Stimulated activated CD4-positive, alpha-beta T cell treated with anti-CD3 and anti-CD28 coated beads, TNF-alpha, amount 100 ng/mL, for 4 hours (primary cell): ENCODE data around the gene PTTG1IP.
A peak's percentile ranks its signal among the peaks of the same experiment; 100 is the strongest.
"Not testable (repeated sequence)": the region's sequence is repeated elsewhere in the genome, so short reads cannot be mapped to it uniquely, and the experiment has no call there.

Experiments used
- DNase-seq, 3 experiments: peaks; one replicate each; pipeline ENCODE4 v3.0.0-alpha.2; 2020; ENCODE audit warnings: low read depth in 3 of 3

PTTG1IP gene

DNA sequence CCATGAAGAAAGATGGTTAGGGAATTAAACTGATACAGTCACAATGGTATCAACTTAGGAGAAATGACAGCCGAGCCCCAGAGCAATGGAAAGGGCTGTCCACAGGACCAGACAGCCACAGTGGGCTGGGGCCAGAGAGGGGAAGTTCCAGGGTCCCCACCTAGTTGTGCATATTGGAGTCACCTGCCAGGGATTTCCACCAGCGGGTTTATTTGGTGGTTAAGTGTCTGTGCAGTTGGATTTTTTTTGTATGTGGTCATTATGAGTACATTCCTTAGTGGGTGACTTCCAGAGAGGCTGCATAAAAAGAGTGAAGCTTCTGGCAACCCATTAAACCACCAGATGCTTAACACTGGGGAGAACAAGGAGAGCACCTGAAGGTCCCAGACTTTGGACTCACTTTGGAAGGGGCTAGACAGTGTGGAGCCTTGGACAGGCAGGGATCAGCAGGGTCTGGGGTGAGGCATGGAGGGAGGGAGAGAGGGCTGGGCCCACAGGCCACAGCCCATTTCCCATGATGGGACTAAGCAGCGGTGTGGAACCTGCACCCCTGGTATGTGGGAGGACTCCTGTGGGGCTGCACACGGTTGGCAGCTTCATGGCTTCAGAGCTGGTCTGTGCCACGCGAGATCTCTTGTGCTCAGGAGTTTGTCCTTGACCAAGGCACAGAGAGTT lies 7.8 kb upstream of the PTTG1IP start:
- DNase-seq = no peak

DNA sequence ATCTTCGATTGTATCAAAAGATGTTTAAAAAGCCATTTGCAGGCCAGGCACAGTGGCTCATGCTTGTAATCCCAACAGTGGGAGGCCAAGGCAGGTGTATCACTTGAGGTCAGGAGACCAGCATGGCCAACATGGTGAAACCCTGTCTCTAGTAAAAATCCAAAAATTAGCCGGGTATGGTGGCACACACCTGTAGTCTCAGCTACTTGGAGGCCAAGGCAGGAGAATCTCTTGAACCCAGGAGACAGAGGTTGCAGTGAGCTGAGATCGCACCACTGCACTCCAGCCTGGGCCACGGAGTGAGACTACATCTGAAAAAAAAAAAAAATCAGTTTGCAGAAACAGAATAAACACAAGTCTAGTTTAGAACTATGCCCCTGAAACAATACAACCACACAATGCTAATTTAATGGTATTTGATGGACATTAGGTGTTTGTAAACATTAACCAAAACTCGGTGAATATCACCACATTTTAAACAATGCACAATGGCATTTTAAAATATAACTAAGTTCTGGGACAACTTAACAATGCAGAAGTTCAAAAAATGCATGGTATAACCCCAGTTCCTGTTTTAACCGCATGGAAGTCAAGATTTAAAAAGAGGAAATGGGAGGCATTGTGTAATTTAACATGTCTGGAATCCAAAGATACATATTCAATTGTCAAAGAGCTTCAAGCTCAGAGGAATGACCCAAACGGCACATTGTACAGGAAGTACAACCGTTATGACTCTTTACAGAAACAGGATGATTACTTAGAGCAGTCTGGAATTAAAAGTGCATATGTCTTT lies 7.1 kb upstream of the PTTG1IP start:
- DNase-seq = no peak

DNA sequence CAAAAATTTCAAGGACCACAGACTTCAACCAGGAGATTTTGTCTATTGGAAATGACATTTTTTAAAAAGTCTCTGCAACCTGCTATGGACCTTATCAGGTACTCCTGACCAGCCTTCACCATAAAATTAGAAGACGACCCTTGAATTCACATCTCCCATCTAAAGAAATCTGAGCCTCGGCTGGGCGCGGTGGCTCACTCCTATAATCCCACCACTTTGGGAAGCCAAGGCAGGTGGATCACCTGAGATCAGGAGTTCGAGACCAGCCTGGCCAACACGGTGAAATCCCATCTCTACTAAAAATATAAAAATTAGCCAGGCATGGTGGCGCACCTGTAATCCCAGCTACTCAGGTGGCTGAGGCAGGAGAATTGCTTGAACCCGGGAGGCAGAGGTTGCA lies 5.7 kb upstream of the PTTG1IP start:
- DNase-seq = not testable (repeated sequence)

DNA sequence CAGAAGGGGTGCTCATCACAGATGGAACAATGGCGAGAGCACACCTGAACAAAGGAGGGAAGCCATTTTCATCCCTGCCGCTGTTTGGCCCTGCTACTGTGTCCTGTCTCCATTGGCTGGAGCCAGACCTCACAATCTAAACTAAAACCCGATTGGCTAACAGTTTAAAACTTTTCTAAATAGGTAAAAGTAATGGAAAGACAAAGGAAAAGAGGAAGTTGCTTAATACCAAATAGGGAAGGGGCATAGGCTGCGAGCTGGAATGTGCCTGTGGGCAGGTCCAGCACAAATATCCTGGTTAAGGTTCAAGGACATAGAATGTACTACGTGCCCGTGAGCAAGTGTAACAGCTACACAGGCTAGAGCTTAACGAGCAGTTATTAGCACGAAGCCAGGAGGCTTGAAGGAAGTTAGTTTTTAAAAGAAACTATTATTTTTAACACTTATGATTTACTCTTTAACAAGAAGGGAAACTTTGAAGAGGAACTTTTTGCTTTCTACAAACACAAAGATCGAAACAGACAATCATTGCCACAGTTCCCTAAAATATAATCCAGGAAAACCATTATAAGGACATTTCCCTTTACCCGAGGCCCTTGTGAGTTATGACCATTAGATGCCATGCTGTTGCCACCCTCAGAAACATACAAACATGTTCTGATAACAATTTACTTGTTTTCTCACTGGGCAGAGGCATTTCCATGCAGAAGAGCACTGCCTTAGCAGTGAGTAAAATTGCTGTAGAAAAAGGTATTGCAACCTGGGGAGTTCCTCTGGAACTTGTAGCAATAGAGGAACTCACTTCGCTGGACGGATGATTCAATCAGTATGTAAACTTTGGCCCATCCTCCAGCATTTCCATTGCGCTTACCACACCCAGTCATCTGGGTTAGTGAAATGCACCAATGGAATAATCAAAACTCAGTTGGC lies 4.8 kb upstream of the PTTG1IP start:
- DNase-seq = no peak

DNA sequence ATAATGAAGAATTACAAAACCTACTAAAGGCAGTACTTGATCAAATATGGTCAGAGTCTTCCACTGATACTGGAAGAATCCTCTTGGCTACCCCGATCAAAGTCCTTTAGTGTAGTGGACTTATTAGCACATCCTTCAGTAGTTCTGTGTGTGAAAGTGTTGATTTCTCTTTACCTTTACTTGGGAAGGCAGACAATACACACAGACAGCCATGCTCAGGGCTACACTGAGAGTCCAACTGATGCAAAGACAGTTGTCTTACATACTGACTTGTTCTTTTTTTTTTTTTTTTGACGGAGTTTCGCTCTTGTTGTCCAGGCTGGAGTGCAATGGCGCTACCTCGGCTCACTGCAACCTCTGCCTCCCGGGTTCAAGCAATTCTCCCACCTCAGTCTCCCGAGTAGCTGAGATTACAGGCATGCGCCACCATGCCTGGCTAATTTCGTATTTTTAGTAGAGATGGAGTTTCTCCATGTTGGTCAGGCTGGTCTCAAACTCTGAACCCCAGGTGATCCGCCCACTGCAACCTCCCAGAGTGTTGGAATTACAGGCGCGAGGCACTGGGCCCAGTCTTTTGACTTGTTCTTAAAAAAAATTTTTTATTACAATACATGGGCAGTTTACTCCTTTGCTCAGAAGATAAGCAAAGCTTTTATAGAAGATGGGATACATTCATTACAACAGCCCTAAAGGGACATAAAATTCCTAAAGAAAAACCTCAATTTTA lies 3.5 kb upstream of the PTTG1IP start:
- no peak for DNase-seq

DNA sequence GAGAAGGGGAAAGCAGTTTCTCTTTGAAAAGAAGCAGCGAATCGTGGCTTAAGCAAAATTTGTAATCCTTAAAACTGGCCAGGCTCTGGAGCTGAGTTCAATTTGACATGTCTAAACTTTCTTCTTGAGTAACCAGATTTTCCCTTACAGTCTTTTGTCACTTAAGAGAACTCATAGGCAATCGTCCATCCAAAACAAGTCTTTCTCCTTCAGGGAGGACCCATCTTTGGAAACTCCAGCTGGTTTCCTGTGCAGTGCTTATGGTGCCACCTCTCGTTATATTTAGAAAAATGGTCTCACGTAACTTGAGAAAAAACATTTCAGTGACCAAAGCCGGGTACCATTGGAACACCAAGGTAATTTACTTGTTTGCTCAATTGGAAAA lies 1.8 kb upstream of the PTTG1IP start:
- no peak for DNase-seq

DNA sequence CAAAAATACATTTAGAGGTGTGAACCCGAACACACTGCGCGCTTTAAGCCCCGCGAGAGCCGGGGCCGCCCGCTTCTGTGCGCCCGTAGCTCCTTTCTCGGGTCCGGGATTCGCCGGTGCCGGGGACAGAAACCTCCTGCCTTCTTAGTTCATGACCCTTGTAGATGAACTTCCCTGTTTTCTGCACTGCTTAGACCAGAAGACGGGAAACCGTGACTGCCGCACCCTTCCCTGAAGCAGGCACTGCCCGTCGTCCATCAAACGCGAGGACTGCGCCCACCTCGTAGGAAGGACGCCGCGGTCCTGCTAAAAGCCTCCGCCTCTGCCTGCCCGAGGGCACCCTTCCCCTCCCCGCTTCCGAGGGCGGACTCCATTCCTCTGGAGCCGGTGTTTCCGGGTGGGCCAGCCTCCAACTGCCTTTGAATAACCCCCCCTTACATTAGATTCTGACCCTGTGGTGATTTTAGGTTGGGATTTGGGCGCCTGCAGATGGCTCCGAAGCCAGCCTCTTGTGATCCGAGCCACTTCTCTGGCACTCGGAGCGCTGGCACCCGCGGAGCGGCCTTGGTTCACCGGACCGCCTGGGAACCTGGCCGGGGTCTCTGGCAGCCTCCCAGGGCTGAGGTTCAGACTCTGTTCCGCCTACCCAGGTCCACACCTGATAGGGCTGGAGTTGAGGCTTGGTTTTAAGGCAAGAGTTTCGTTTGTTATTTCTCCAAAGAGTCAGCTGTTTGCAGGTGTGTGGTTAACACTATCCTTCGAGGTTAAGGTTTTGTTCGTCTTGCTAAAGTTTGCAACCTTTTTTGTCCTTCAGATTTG lies 1.2 kb upstream of the PTTG1IP start:
- DNase-seq = peak in 1 of 3 experiments; percentile 19

DNA sequence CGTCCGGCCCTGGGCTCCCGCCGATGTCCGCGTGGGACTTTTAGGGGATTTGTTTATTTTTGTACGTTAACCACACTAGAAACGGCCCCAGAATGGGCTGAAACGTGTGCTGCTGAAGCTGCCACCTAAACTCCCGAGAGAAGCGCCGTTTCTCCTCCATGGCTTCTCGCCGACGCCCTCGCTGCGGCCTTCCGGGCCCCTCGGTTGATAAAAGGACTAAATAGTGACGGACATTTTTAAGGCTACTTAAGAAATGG lies 678 bp upstream of the PTTG1IP start:
- no peak for DNase-seq

DNA sequence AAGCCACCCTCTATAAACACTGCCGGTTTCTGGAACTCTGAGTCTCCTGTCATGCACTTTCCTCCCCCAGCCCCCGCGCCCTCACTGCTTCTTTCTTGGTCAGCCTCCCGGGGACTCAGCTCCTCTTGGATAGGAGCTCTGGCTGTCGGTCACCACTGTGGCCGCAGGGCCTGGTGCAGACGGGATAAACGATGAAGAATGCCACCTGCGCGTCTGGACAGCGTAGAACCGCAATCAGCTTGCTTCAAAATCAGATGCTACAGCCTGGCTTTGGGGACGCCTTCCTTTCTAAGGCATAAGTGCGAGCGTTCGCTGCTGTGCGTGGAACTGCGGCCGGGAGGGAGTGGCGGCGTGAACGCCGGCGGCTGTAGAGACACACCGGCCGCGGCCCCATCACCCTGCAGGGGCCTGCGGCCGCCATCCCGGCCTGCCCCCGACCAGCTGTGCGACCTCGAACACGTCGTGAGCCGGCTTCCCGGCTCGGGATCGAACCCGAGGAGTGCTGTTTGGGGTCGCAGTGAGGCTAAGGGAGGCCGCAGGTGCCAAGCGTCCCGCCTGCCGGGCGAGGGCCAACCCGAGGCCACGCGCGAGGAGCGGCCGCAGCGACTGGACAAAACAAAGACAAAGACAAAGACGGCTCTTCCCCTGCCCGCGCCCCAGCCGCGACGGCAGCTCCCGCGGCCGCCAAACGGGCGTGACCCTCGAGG lies 688 bp downstream of the PTTG1IP start:
- no peak for DNase-seq

DNA sequence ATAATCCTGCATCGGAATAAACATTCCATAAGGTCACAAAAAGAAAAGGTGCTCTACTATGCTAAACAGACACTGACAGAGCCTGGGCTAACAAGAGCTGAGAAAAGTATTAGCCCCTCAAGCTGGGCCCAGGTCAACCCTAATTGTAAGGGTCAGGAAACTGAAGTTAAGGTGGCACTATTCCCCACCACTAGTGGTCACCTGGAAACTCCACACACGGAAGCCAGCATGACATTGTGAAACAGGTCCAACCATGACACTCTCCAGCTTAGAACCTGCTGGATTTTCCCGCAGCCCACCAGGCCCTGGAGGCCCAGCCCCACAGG lies 1.2 kb downstream of the PTTG1IP start:
- no peak for DNase-seq

DNA sequence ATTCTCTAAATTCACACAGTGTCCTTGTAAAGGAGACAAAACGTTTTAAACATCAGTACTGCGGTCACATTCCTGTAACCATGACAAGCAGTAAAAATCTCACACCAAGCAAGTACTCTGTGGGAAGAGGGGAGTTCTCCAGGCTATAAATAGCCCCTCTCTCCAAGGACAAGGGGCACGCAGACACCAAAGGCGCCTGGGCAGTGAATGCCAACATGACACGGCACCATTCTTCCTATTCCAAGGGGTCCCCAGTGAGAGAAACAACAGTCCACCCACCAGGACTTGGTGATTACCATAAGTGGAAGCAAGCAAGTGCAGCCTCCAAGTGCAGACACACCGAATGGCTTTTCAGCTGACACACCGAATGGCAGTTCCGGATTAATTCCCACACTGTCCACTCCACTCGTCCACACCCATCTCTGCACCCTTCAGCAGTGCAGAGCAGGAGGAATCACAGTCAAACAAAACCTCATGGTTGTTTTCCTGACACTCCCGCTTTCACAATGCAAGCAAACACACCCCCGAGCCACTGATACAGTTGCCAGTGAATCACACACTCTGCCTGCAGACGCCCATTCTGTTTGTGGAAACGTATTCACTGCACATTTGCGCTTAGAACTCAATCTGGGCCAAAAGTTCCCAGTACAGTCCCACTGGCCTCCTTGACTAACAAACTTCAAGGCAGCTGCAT lies 1.8 kb downstream of the PTTG1IP start:
- DNase-seq = no peak

DNA sequence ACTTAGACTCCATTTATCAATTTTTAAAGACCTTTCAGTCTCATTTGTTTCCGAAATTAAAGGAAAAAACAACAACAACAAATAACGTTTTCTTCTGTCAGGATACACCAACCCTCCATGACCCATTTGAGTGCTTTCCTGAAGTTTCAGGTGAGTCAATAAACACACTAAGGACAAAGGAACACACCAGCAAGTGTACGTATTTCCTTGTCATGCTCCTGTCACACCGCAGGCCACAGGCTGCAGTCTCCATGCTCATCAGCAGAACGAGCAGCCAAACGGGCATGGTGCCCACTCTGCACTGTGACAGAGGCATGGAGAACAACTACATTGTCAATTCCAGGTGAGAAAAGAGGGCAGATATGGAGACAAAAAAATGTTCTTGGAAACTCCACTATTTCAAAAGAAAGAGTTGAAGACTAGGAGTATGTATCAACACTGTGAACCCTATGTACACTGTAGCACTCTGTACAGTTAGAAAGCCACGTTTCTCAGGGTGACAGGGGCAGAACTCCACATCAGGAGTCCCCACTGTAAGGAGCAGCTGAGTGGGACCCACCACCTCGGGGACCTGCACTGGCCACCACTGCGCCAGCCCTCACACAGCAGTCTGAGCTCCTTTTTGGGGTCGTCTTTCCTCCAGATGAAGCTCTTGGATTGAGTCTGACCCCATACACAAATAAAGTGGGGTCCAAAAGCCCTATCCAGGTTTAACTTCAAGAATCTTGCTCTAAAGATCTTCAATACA lies 2.6 kb downstream of the PTTG1IP start:
- no peak for DNase-seq

DNA sequence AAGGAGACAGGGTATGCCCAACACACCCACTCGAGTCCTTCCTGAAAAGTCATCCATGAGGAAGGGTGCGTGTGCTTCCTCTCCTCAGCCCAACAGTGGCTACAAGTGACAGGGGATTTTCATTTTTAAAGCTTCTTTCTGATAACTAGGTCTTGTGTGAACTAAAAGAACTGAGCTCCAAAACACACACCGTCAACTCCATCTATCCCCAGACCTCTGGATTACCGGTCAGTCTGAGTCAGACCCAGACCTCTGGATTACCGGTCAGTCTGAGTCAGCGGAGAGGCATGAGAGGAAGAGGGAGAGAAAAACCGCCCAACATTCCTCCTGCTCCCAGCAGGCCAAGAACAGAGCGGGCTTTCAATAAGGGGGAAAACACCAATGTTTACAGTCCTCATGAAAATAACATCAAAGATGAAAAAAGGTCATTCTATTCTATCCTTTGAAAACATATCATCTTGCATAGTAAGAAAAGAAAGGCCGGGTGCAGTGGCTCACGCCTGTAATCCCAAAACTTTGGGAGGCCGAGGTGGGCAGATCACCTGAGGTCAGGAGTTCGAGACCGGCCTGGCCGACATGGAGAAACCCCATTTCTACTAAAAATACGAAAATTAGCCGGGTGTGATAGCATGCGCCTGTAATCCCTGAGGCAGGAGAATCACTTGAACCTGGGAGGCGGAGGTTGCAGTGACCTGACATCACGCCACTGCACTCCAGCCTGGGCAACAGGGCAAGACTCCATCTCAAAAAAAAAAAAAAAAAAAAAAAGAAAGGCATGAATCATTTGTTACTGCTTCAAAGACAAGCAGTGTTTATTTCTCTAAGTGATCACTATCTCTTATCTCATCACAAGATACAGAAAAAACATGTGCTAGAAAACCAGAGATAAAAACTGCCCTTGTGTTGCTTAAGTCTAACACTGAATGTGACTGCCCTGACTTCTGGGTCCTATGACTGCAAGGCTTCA lies 3.4 kb downstream of the PTTG1IP start:
- no peak for DNase-seq

DNA sequence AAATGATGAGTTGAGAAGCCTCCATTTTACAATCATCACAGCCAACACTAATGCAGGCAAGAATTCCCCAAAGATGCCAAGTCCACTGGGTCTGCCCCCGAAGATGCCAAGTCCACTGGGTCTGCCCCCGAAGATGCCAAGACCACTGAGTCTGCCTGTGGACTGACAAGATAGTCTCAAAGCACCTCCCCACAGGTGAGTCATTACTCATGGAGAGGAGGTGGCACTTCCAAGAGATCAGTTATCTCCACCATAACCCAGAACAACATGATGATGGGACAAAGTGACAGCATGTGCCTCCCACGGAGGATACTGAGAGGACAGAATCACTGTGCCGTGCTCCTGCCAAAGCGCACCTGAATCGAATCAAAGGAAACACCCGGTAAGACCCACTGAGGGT lies 4.8 kb downstream of the PTTG1IP start:
- no peak for DNase-seq

DNA sequence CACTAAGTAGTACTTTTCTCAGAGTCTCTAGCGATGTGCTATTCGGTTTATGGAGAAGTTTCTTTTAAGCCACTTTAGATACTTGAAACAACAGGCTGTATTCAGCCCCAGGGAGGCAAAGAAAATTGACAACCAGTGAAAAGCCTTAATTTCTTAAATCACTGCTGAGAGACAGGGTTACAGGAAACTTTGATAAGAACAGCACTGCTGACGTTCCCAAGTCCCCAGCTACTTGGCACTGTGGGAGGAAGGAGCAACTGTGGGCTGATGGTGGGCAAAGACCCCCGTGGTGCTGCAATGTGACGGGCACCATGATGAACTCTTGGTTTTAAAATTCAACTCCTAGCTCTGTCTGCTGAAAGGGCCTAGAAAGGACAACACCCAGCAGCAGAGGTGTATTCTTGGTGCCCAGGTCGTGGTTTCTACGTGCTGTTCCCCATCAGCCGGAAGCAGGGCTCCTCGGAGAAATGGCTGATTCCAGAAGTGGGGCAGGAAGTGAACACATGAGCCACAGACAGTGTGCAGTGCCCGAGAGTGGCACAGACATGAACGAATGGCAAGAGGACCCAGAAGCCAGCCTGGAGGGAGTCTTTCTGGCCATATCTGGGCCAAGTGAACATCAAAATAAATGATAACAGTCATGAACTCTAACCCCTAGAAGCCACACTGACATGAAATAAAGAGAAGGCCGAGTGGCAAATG lies 5.3 kb downstream of the PTTG1IP start:
- no peak for DNase-seq

DNA sequence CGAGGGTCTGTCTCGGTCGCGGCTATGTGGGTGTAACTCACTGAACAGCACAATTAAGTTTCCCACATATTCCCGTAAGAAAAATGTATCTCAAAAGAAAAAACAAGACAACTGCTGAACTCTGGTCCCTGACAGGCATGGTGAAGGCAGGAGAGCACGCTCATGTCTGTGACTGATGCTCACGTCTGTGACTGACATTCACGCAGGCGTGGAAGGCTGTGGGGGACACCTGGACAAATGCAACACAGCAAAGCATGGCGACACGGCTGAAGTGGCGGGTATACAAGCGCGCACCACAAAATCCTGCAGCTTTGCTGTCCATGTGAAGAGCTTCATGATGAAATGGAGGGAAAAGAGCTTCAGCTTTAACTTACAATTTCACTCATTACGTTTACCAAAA lies 6.0 kb downstream of the PTTG1IP start:
- DNase-seq = no peak

DNA sequence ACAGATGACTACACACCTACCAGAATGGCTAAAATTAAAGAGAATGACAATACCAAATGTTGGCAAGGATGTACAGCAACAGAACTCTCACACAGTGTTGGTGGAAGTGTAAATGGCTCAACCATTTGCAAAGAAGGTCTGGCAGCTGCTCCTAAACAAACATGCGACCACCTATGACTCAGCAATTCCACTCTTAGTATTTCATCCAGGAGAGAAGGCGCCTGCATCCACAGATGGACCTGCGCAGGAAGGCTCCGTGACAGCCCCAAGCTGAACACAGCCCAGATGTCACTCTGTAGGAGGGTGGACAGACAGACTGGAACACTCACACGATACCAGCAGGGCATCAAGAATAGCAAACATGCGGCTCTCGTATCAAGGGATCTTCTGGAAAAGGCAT lies 6.7 kb downstream of the PTTG1IP start:
- no peak for DNase-seq
